OCI-LY3 (cell line): ENCODE measurements around the gene ADAP1.

Experiments used
- H2AFZ ChIP-seq: fragments of 200-600, 300-600 bp; shearing (Covaris generic); 2 replicates; pipeline ENCODE4 v1.6.0; 2014; ENCODE audit warnings: antibody characterized with exemption, low read depth, low read length
- H3K27ac ChIP-seq: fragments of 200-600, 300-600 bp; sonication (generic); 2 replicates; pipeline ENCODE4 v1.5.1; 2014; ENCODE audit warnings: mild to moderate bottlenecking, low read length, moderate library complexity, mixed read lengths
- H3K27me3 ChIP-seq: fragments of 200-600, 300-600 bp; sonication (generic); 2 replicates; pipeline ENCODE4 v1.6.1; 2014; ENCODE audit warnings: low read depth, low read length, mixed read lengths
- H3K36me3 ChIP-seq: fragments of 200-600, 300-600 bp; sonication (generic); replicated peaks from 2 replicates; pipeline ENCODE3; 2014; ENCODE audit warnings: low read depth, low read length, mixed read lengths
- H3K4me1 ChIP-seq: fragments of 300-600, 200-600 bp; sonication (generic); 2 replicates; pipeline ENCODE4 v1.6.1; 2014; ENCODE audit warnings: low read length, mixed read lengths
- H3K4me2 ChIP-seq: fragments of 200-600, 300-600 bp; sonication (generic); 2 replicates; pipeline ENCODE4 v1.6.1; 2014; ENCODE audit warnings: low read length, mixed read lengths
- H3K4me3 ChIP-seq: fragments of 300-600, 200-600 bp; sonication (generic); 2 replicates; pipeline ENCODE4 v1.5.1; 2014; ENCODE audit warnings: antibody characterized with exemption, mild to moderate bottlenecking, low read length, moderate library complexity
- H3K79me2 ChIP-seq: fragments of 300-600, 200-600 bp; shearing (Covaris generic); 2 replicates; pipeline ENCODE4 v1.6.1; 2014; ENCODE audit warnings: mild to moderate bottlenecking, low read length, mixed read lengths
- H3K9ac ChIP-seq: fragments of 300-600, 200-600 bp; shearing (Covaris generic); 2 replicates; pipeline ENCODE4 v1.6.0; 2014; ENCODE audit warnings: mild to moderate bottlenecking, low read length, moderate library complexity
- H3K9me3 ChIP-seq: fragments of 200-600, 300-600 bp; shearing (Covaris generic); 2 replicates; pipeline ENCODE4 v1.6.1; 2014; ENCODE audit warnings: low read length, mixed read lengths; ENCODE audit not compliant: insufficient read depth
- H4K20me1 ChIP-seq: fragments of 200-600, 300-600 bp; sonication (generic); 2 replicates; pipeline ENCODE4 v1.6.1; 2016; ENCODE audit warnings: low read length, mixed read lengths; ENCODE audit not compliant: insufficient read depth
- CTCF ChIP-seq: fragments of 200-600, 300-600 bp; sonication (generic); IDR thresholded peaks from 2 replicates; pipeline ENCODE4 v1.5.1; 2014; ENCODE audit warnings: antibody characterized with exemption, low read length, low read depth
- EZH2phosphoT487 ChIP-seq: fragments of 200-600 bp; shearing (Covaris generic); IDR thresholded peaks from 2 replicates; pipeline ENCODE4 v1.6.1; 2018; ENCODE audit warnings: antibody characterized with exemption, mixed run types, low read depth

ADAP1 gene

GRCh38 chr7:861222-861621 lies 93.3 kb downstream of the ADAP1 start:
- H3K27ac ChIP-seq: no peak overlapping the region
- H4K20me1 ChIP-seq: no peaks in the 10 kb centered on the region
- no peaks in the 10 kb centered on the region for H3K9me3 ChIP-seq
- H2AFZ ChIP-seq: no peak overlapping the region
- no peak overlapping the region for H3K4me3 ChIP-seq
- H3K27me3 ChIP-seq: no peaks in the 10 kb centered on the region
- no peak overlapping the region for H3K9ac ChIP-seq
- TF ChIP-seq CTCF (no peak), EZH2phosphoT487 (no peak)
- H3K79me2 ChIP-seq: no peaks in the 10 kb centered on the region
- peaks cover 13% of the 10 kb centered on the region for H3K36me3 ChIP-seq
- no peaks in the 10 kb centered on the region for H3K4me1 ChIP-seq
- no peak overlapping the region for H3K4me2 ChIP-seq

GRCh38 chr7:860149-860548 lies 94.3 kb downstream of the ADAP1 start:
- Histone ChIP-seq H3K9ac (no peak overlapping the region), H3K9me3 (no peaks in the 10 kb centered on the region), H2AFZ (no peak overlapping the region), H3K4me3 (no peak overlapping the region), H4K20me1 (no peaks in the 10 kb centered on the region), H3K79me2 (no peaks in the 10 kb centered on the region), H3K36me3 (peaks cover 8% of the 10 kb centered on the region), H3K4me1 (no peaks in the 10 kb centered on the region), H3K27me3 (no peaks in the 10 kb centered on the region), H3K4me2 (no peak overlapping the region), H3K27ac (no peak overlapping the region)
- TF ChIP-seq EZH2phosphoT487 (no peak), CTCF (no peak)

GRCh38 chr7:859359-860030 lies 95.0 kb downstream of the ADAP1 start:
- TF ChIP-seq EZH2phosphoT487: no peak
- no peak for TF ChIP-seq CTCF
- Histone ChIP-seq H3K4me1 (no peaks in the 10 kb centered on the region), H3K36me3 (peaks cover 8% of the 10 kb centered on the region), H3K27me3 (no peaks in the 10 kb centered on the region), H4K20me1 (no peaks in the 10 kb centered on the region), H3K9me3 (no peaks in the 10 kb centered on the region), H3K4me2 (no peak overlapping the region), H3K79me2 (no peaks in the 10 kb centered on the region), H3K9ac (no peak overlapping the region), H3K27ac (no peak overlapping the region), H3K4me3 (no peak overlapping the region), H2AFZ (no peak overlapping the region)

- Histone ChIP-seq H3K36me3 (peaks cover 10% of the 10 kb centered on the region), H4K20me1 (no peaks in the 10 kb centered on the region), H2AFZ (no peak overlapping the region), H3K4me3 (no peak overlapping the region), H3K4me1 (no peaks in the 10 kb centered on the region), H3K4me2 (no peak overlapping the region), H3K27me3 (no peaks in the 10 kb centered on the region), H3K79me2 (no peaks in the 10 kb centered on the region), H3K9me3 (no peaks in the 10 kb centered on the region), H3K9ac (no peak overlapping the region), H3K27ac (no peak overlapping the region)
- no peak for TF ChIP-seq CTCF
- no peak for TF ChIP-seq EZH2phosphoT487
These were observed 96.8 kb downstream of the ADAP1 start for GRCh38 chr7:857661-858060.
